DND-41 (cell line): ENCODE results near the gene RABGAP1.

Experiments
- ATAC-seq: fragments of 200-7000 bp; cut with Tn5 transposase; 3 replicates; pipeline ENCODE4 v1.9.1; 2021; ENCODE audit warnings: low read depth; ENCODE audit not compliant: insufficient read depth
- DNase-seq: peaks from one replicate; pipeline ENCODE4 v3.0.0-alpha.2; 2020
- H2AFZ ChIP-seq: 2 replicates; pipeline ENCODE4 v1.6.0; 2012; ENCODE audit warnings: low read depth, low read length
- H3K27ac ChIP-seq: 2 replicates; pipeline ENCODE4 v1.5.1; 2012; ENCODE audit warnings: low read length, inconsistent platforms
- H3K27me3 ChIP-seq: fragments of 200-600 bp; sonication (generic); 2 replicates; pipeline ENCODE4 v1.6.0; 2012; ENCODE audit warnings: low read length, mild to moderate bottlenecking, inconsistent platforms; ENCODE audit not compliant: insufficient read depth, poor library complexity
- H3K36me3 ChIP-seq: 2 replicates; pipeline ENCODE4 v1.5.1; 2012; ENCODE audit warnings: low read length, inconsistent platforms; ENCODE audit not compliant: insufficient read depth
- H3K4me1 ChIP-seq: 2 replicates; pipeline ENCODE4 v1.5.1; 2012; ENCODE audit warnings: mild to moderate bottlenecking, low read length; ENCODE audit not compliant: insufficient read depth
- H3K4me2 ChIP-seq: 2 replicates; pipeline ENCODE4 v1.6.0; 2012; ENCODE audit warnings: mild to moderate bottlenecking, moderate library complexity, low read length, inconsistent platforms; ENCODE audit not compliant: insufficient read depth
- H3K4me3 ChIP-seq, 2 experiments: fragments of 200-600 bp in 1 of 2; shearing (Covaris generic) in 1 of 2; 2 replicates each; pipeline ENCODE4 v1.5.1; 2012 to 2016; ENCODE audit warnings: inconsistent platforms in 2 of 2, low read length in 2 of 2, mild to moderate bottlenecking in 2 of 2, low read depth in 1 of 2, moderate library complexity in 1 of 2
- H3K79me2 ChIP-seq: 2 replicates; pipeline ENCODE4 v1.6.0; 2012; ENCODE audit warnings: low read length, inconsistent platforms; ENCODE audit not compliant: insufficient read depth
- H3K9ac ChIP-seq: 2 replicates; pipeline ENCODE4 v1.6.0; 2012; ENCODE audit warnings: low read depth, mild to moderate bottlenecking, inconsistent platforms, low read length, moderate library complexity
- H3K9me3 ChIP-seq: 2 replicates; pipeline ENCODE4 v1.5.1; 2012; ENCODE audit warnings: low read length, moderate library complexity, mild to moderate bottlenecking, inconsistent platforms; ENCODE audit not compliant: insufficient read depth, severe bottlenecking
- H4K20me1 ChIP-seq: 2 replicates; pipeline ENCODE4 v1.6.0; 2012; ENCODE audit warnings: low read length; ENCODE audit not compliant: insufficient read depth
- EZH2 ChIP-seq: IDR thresholded peaks from 3 replicates; pipeline ENCODE4 v1.6.1; 2012; ENCODE audit warnings: borderline replicate concordance, low read depth, mild to moderate bottlenecking, moderate library complexity, low read length, inconsistent platforms; ENCODE audit not compliant: severe bottlenecking
- TF ChIP-seq, protein P1 (sequence below): IDR thresholded peaks from 2 replicates; pipeline ENCODE4 v1.5.1; 2012; ENCODE audit warnings: borderline replicate concordance, low read length, moderate library complexity, mild to moderate bottlenecking; ENCODE audit not compliant: poor library complexity, severe bottlenecking; ENCODE audit errors: extremely low read depth

RABGAP1 gene

DNA sequence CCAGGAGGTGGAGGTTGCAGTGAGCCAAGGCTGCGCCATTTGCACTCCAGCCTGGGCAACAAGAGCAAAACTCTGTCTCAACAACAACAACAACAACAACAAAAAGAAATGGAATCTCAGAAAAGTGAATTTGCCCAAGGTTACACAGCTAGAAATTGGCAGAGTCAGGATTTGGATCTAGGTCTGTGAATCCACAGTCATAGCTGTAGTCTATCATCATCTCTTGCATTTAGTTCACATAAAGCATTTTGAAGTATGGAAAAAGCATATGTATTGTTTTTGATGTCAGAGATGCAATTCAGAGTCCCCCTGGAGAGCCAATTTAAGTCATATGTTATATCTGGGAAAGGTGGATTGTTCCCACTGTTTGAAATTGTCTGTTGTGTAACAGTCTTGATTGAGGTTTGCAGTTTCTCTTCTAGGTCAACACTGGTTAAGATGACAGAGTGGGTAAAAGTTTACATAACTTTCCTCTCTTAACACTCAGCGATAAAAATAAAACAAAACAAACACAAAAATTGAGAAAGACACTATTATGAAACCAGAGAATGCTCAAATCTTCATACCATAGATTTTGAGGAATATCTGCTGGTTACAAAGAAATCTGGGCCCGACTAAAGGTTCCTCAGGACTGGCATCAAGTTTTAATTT lies 71.2 kb downstream of the RABGAP1 start:
- no peaks in the 10 kb centered on the region for H4K20me1 ChIP-seq
- ATAC-seq (no peak), DNase-seq (no peak)
- H3K79me2 ChIP-seq = no peaks in the 10 kb centered on the region
- peaks cover 41% of the 10 kb centered on the region; the same call in 1 of the 2 replicates for H3K36me3 ChIP-seq
- H3K4me3 ChIP-seq = no peak overlapping the region
- TF ChIP-seq, protein P1, sequence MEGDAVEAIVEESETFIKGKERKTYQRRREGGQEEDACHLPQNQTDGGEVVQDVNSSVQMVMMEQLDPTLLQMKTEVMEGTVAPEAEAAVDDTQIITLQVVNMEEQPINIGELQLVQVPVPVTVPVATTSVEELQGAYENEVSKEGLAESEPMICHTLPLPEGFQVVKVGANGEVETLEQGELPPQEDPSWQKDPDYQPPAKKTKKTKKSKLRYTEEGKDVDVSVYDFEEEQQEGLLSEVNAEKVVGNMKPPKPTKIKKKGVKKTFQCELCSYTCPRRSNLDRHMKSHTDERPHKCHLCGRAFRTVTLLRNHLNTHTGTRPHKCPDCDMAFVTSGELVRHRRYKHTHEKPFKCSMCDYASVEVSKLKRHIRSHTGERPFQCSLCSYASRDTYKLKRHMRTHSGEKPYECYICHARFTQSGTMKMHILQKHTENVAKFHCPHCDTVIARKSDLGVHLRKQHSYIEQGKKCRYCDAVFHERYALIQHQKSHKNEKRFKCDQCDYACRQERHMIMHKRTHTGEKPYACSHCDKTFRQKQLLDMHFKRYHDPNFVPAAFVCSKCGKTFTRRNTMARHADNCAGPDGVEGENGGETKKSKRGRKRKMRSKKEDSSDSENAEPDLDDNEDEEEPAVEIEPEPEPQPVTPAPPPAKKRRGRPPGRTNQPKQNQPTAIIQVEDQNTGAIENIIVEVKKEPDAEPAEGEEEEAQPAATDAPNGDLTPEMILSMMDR = no peak
- TF ChIP-seq EZH2 = no peak
- no peak overlapping the region for H2AFZ ChIP-seq
- H3K9me3 ChIP-seq = no peaks in the 10 kb centered on the region
- H3K9ac ChIP-seq = no peak overlapping the region
- H3K27me3 ChIP-seq = no peaks in the 10 kb centered on the region
- H3K4me2 ChIP-seq = no peak overlapping the region
- no peak overlapping the region for H3K27ac ChIP-seq
- no peaks in the 10 kb centered on the region for H3K4me1 ChIP-seq

DNA sequence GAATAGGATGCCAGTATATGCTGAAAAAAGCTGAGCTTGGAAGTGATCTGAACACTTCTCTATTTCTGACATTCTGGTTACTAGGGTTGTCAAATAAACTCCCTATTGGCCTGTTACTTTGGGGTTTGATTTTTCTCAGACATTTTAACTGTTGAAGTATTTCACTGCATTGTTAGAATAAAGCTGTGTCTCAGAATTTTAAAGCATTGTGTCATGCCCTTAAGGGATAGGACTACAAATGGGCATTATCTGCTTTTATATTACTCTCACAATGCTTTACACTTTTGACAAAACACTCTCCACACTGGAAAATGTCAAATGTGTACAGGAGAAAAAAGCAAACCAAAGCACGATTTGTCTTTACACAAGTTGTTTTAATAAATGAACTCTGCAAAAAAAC lies 75.8 kb downstream of the RABGAP1 start:
- Histone ChIP-seq H3K79me2 (no peaks in the 10 kb centered on the region), H3K27ac (no peak overlapping the region), H3K4me3 (no peak overlapping the region), H3K9ac (no peak overlapping the region), H3K4me1 (no peaks in the 10 kb centered on the region), H3K36me3 (peaks cover 46% of the 10 kb centered on the region; the same call in 1 of the 2 replicates), H3K4me2 (no peak overlapping the region), H3K9me3 (no peaks in the 10 kb centered on the region), H4K20me1 (no peaks in the 10 kb centered on the region), H2AFZ (no peak overlapping the region), H3K27me3 (no peaks in the 10 kb centered on the region)
- no peak for DNase-seq
- TF ChIP-seq, protein P1 = no peak
- TF ChIP-seq EZH2 = no peak
- ATAC-seq = no peak

DNA sequence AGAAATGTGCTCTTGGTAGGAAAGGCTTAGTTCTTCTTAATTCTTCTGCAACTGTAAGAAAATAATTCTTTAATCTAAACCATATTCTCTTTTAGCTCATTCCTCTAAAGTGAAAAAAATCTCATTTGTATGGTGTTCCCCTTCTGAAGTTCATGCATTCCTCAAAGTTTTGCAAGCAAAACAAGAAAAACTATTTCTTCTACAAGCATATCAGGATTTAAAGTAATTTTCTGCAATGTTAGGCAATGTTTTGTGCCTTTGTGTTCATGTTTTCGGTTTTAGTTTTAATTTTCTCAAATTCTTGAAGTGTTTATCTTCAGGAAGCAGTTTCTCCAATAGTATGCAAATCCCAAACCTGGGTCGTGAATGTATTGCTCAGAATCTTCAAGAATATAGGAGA lies 80.0 kb downstream of the RABGAP1 start:
- TF ChIP-seq, protein P1 = no peak
- TF ChIP-seq EZH2 = no peak
- H3K36me3 ChIP-seq = peaks cover 32% of the 10 kb centered on the region; the same call in 1 of the 2 replicates
- no peaks in the 10 kb centered on the region for H3K4me1 ChIP-seq
- H3K4me3 ChIP-seq = no peak overlapping the region
- no peak for DNase-seq
- no peak overlapping the region for H3K27ac ChIP-seq
- H4K20me1 ChIP-seq = no peaks in the 10 kb centered on the region
- no peaks in the 10 kb centered on the region for H3K9me3 ChIP-seq
- H3K9ac ChIP-seq = no peak overlapping the region
- no peaks in the 10 kb centered on the region for H3K79me2 ChIP-seq
- no peak for ATAC-seq
- no peaks in the 10 kb centered on the region for H3K27me3 ChIP-seq
- H2AFZ ChIP-seq = no peak overlapping the region
- no peak overlapping the region for H3K4me2 ChIP-seq

DNA sequence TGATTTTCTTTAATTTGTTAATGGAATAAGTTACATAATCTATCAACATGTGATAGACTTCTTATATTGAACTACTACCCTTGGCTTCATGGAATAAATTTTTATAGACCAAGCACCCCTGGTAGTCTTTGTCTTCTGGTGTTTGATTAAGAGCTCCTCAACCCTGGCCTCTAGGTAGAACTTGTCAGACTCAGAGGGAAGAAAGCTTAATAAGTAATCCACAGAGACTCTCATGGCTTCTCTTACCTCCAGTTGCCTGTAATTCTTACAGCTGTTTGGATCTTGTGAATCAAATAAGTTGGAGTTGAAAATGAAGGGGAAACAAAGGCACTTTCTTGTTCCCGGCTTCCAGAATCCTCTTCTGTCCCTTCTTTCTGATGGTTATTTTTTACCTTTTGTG lies 85.6 kb downstream of the RABGAP1 start:
- H3K4me3 ChIP-seq = no peak overlapping the region
- H3K27me3 ChIP-seq = no peaks in the 10 kb centered on the region
- DNase-seq (no peak), ATAC-seq (no peak)
- H3K79me2 ChIP-seq = no peaks in the 10 kb centered on the region
- H3K9me3 ChIP-seq = no peaks in the 10 kb centered on the region
- no peak overlapping the region for H3K4me2 ChIP-seq
- TF ChIP-seq EZH2 = no peak
- TF ChIP-seq, protein P1 = no peak
- H2AFZ ChIP-seq = no peak overlapping the region
- no peaks in the 10 kb centered on the region for H3K4me1 ChIP-seq
- no peak overlapping the region for H3K9ac ChIP-seq
- no peak overlapping the region for H3K27ac ChIP-seq
- no peaks in the 10 kb centered on the region for H4K20me1 ChIP-seq
- peaks cover 19% of the 10 kb centered on the region; the same call in 1 of the 2 replicates for H3K36me3 ChIP-seq
